ENCODE data around the gene SYNGAP1. TPM values are rescaled to one million over a fixed set of nuclear protein-coding genes. Genes with fewer than 3 reads are reported as not detected.
"Not testable (repeated sequence)": the region's sequence is repeated elsewhere in the genome, so short reads cannot be mapped to it uniquely, and the experiment has no call there.

Gene SYNGAP1
- polyA plus RNA-seq, 3 donors, result 32.6 to 51.5 (median 33.5) TPM

- DNase-seq (ENCODE audit: extremely low read depth in 1 of 11, low read depth in 9 of 11, low spot score in 4 of 11), result no peak
Observed at GRCh38 chr6:33451606-33452005, 31.7 kb downstream of the SYNGAP1 start.

- no peak for DNase-seq (ENCODE audit: extremely low read depth in 1 of 11, low read depth in 9 of 11, low spot score in 4 of 11)
Observed at GRCh38 chr6:33452496-33452895, 32.6 kb downstream of the SYNGAP1 start.

DNA sequence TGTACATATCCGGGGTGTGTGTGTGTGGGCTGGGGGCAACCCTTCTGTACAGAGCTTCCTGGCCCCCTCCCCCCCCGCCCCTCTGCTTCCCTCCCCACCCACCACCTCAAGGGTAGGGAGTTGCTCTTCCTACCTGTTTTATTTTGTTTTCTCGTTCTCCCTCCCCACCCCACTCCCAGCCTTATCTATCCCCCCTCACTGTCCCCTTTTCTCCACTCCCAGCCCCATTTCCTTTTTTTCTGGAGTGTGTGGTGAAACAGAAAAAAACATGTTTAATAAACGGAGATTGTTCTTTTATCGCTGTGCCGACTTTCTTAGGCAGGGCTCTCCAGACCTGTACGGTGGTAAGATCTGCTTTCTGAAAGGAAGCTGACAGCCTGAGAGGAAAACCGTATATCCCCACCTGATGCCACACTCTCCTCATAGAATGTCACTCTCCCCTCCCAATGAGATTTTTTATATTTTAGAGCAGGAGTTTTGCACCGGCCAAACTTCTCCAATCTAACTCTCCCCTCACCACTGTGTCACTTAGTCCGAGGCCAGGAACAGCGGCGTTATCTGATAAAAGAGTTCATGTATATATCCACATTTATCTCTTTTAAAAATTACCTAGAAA, 33.6 kb downstream of the SYNGAP1 start:
- no peak for DNase-seq (ENCODE audit: extremely low read depth in 1 of 11, low read depth in 9 of 11, low spot score in 4 of 11)

GRCh38 chr6:33454009-33454946, 34.4 kb downstream of the SYNGAP1 start, which contains the start of gene ZBTB9:
TSS of gene ZBTB9 (plus strand) at chr6:33454576. CDS start at chr6:33455101, 525 bp downstream.
- DNase-seq (ENCODE audit: extremely low read depth in 1 of 11, low read depth in 9 of 11, low spot score in 4 of 11), result peak; percentile 86 to 94 (median 90)

DNA sequence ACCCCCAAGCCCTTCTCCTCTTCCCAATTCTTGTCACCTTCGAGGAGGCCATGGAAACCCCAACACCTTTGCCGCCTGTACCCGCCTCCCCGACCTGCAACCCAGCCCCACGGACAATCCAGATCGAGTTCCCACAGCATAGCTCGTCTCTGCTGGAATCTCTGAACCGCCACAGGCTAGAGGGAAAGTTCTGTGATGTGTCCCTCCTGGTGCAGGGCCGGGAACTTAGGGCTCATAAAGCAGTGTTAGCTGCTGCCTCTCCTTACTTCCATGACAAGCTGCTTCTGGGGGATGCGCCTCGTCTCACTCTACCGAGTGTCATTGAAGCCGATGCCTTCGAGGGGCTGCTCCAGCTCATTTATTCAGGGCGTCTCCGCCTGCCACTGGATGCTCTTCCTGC, 35.2 kb downstream of the SYNGAP1 start:
- no peak for DNase-seq (ENCODE audit: extremely low read depth in 1 of 11, low read depth in 9 of 11, low spot score in 4 of 11)

DNA sequence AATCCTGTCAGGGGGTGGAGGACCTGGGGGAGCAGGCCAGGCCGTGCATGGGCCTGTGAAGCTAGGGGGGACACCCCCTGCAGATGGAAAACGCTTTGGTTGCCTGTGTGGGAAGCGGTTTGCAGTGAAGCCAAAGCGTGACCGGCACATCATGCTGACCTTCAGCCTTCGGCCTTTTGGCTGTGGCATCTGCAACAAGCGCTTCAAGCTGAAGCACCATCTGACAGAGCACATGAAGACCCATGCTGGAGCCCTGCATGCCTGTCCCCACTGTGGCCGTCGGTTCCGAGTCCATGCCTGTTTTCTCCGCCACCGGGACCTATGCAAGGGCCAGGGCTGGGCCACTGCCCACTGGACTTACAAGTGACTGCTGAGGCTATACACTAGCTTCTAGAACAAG, 36.3 kb downstream of the SYNGAP1 start:
- no peak for DNase-seq (ENCODE audit: extremely low read depth in 1 of 11, low read depth in 9 of 11, low spot score in 4 of 11)

DNA sequence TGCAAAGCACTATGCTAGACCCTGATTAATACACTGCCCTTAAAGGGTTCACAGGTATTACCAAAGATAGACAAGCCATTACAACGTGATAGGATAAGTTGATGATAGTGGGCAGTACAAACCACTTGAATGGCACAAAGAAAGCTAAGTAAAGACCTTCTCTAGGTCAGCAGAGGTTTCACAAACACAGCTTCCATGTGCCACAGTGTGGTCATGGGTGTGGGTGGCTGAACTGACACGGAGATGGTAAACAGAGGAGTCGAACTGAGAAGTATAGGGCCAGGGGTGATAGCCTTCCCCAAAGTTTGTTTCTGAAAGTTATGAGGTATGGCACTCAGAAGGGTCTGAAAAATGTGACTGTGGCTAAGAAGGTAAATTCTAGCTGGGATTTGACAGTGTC, 38.8 kb downstream of the SYNGAP1 start:
- no peak for DNase-seq (ENCODE audit: extremely low read depth in 1 of 11, low read depth in 9 of 11, low spot score in 4 of 11)

GRCh38 chr6:33459226-33459625, 39.4 kb downstream of the SYNGAP1 start:
- DNase-seq (ENCODE audit: extremely low read depth in 1 of 11, low read depth in 9 of 11, low spot score in 4 of 11), result no peak

- DNase-seq (ENCODE audit: extremely low read depth in 1 of 11, low read depth in 9 of 11, low spot score in 4 of 11), result no peak
Observed at GRCh38 chr6:33466075-33466735, 46.3 kb downstream of the SYNGAP1 start.

- DNase-seq (ENCODE audit: extremely low read depth in 1 of 11, low read depth in 9 of 11, low spot score in 4 of 11), result no peak
Observed at GRCh38 chr6:33467091-33467490, 47.2 kb downstream of the SYNGAP1 start.

DNA sequence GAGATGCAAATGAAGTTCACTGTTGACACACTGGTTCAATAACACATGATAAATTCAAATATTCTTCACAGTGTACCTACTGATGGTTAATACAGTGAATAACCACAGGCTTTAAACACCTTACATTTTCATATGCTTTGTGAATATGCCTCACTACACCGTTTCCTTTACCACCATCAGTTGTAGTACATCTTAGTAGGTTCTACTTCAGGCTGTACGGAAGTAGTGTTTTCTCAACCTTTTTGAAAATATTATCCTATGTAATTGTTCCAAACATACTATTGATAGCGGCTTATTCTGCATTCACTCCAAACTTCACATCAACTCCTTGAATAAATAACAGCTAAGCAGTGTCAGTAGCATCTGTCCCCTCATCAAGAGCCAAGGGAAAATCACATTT, 49.8 kb downstream of the SYNGAP1 start:
- DNase-seq (ENCODE audit: extremely low read depth in 1 of 11, low read depth in 9 of 11, low spot score in 4 of 11), result no peak

DNA sequence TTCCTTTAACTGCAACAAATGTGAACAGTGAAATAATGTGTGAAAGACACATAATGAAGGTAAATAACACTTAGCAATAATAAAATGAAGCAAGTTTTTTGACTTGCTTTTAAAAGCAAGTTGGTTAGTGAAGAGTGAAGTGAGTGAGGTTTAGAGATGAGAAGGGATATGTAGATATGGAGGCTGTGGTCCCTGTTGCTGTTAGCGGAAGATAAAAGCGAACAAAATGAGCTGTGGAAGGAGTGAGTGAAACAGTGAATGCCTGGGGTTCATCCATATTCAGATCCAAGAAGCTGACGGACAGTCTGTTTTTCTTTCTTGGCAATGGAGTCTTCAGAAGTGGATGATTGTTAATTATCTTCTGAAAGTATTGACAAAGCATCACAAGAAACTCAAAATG, 58.0 kb downstream of the SYNGAP1 start:
- no peak for DNase-seq (ENCODE audit: extremely low read depth in 1 of 11, low read depth in 9 of 11, low spot score in 4 of 11)

DNA sequence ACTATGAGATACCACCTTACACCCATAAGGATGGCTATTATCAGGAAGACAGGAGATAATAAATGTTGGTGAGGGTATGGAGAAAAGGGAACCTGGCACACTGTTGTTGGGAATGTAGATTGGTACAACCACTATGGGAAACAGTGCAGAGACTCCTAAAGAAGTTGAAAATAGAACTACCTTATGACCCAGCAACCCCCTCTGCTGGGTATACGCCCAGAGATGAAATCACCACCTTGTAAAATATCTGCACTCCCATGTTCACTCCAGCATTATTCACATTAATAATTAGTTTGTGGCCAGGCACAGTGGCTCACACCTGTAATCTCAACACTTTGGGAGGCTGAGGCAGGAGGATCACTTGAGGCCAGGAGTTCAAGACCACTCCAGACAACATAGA, 61.3 kb downstream of the SYNGAP1 start:
- DNase-seq (ENCODE audit: extremely low read depth in 1 of 11, low read depth in 9 of 11, low spot score in 4 of 11), result no peak

- DNase-seq (ENCODE audit: extremely low read depth in 1 of 11, low read depth in 9 of 11, low spot score in 4 of 11), result not testable (repeated sequence)
Observed at GRCh38 chr6:33482620-33483019, 62.8 kb downstream of the SYNGAP1 start.

- DNase-seq (ENCODE audit: extremely low read depth in 1 of 11, low read depth in 9 of 11, low spot score in 4 of 11), result no peak
Observed at GRCh38 chr6:33483678-33484077, 63.8 kb downstream of the SYNGAP1 start.

DNA sequence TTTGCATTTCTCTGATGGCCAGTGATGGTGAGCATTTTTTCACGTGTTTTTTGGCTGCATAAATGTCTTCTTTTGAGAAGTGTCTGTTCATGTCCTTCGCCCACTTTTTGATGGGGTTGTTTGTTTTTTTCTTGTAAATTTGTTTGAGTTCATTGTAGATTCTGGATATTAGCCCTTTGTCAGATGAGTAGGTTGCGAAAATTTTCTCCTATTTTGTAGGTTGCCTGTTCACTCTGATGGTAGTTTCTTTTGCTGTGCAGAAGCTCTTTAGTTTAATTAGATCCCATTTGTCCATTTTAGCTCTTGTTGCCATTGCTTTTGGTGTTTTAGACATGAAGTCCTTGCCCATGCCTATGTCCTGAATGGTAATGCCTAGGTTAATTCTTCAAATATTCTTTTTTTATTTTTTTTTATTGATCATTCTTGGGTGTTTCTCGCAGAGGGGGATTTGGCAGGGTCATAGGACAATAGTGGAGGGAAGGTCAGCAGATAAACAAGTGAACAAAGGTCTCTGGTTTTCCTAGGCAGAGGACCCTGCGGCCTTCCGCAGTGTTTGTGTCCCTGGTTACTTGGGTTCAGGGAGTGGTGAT, 64.9 kb downstream of the SYNGAP1 start:
- not testable (repeated sequence) for DNase-seq (ENCODE audit: extremely low read depth in 1 of 11, low read depth in 9 of 11, low spot score in 4 of 11)

DNA sequence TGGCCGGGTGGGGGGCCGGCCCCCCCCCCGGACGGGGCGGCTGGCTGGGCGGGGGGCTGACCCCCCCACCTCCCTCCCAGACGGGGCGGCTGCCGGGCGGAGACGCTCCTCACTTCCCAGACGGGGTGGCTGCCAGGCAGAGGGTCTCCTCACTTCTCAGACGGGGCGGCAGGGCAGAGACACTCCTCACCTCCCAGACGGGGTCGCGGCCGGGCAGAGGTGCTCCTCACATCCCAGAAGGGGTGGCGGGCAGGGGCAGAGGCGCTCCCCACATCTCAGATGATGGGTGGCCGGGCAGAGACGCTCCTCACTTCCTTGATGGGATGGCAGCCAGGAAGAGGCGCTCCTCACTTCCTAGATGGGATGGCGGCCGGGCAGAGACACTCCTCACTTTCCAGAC, 65.8 kb downstream of the SYNGAP1 start:
- DNase-seq (ENCODE audit: extremely low read depth in 1 of 11, low read depth in 9 of 11, low spot score in 4 of 11), result not testable (repeated sequence)

GRCh38 chr6:33488339-33488738, 68.5 kb downstream of the SYNGAP1 start:
- DNase-seq (ENCODE audit: extremely low read depth in 1 of 11, low read depth in 9 of 11, low spot score in 4 of 11), result no peak

DNA sequence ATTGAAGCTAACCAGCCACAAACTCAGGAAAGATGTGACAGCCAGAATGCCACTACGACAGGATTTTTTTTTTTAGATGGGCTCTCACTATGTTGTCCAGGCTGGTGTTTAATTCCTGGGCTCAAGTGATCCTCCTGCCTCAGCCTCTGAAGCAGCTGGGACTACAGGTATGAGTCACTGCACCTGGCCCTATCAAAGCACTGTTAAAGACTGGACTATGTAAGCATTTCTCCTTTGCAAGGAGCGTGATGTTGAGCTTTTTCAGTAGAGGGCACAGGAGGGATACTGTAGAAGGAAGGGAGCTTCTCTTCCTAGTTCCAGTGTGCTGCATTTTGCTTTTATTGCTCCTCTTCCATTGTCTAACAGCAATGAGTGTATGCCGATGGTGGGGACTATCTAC, 70.3 kb downstream of the SYNGAP1 start:
- no peak for DNase-seq (ENCODE audit: extremely low read depth in 1 of 11, low read depth in 9 of 11, low spot score in 4 of 11)

DNA sequence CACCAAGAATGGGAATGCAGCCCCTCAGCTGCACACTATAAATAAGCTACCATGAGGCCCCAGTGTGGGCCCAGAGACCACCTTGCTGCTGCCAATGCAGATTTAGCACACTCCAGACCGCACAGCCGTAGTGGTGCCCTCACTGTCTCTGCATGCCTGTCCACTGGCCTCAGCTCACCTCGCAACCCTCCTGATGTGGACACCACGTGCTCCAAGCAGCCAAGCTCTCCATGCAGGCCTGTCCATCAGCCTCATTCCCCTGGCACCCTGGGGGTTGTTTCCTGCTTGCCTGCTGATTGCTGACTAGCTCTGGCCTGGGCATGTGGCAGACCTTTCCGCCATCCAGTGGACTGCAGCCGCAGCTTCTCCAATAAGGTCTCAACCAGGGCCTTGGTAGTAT, 70.8 kb downstream of the SYNGAP1 start:
- DNase-seq (ENCODE audit: extremely low read depth in 1 of 11, low read depth in 9 of 11, low spot score in 4 of 11), result no peak

Measured in renal cortex interstitium (tissue), 11 donors.